Upper lobe of left lung (tissue), 6 donors: ENCODE measurements around the gene TMEM178B. TPM values are rescaled to one million over a fixed set of nuclear protein-coding genes. Genes with fewer than 3 reads are reported as not detected.

ENCODE experiments used
- ATAC-seq, 2 donors: fragments of 200-7000 bp; cut with Tn5 transposase; one replicate each; pipeline ENCODE4 v1.9.1; 2022; ENCODE audit warnings: mild to moderate bottlenecking in 2 of 2, moderate library complexity in 2 of 2; ENCODE audit not compliant: low FRiP score in 2 of 2
- DNase-seq, 2 donors: peaks; one replicate each; pipeline ENCODE4 v3.0.0-alpha.2; 2019 to 2020
- H3K27ac ChIP-seq, 4 donors: fragments of 200-600 bp; sonication (generic); one replicate each; pipeline ENCODE4 v1.5.1; 2016 to 2019
- H3K27me3 ChIP-seq, 4 donors: fragments of 200-600 bp; sonication (generic); one replicate each; pipeline ENCODE4 v1.5.1; 2017 to 2019
- H3K36me3 ChIP-seq, 4 donors: fragments of 200-600 bp; sonication (generic); one replicate each; pipeline ENCODE4 v1.5.1; 2016 to 2019
- H3K4me1 ChIP-seq, 4 donors: fragments of 200-600 bp; sonication (generic); one replicate each; pipeline ENCODE4 v1.5.1; 2018 to 2019
- H3K4me3 ChIP-seq, 4 donors: fragments of 200-600 bp; sonication (generic); one replicate each; pipeline ENCODE4 v1.5.1; 2017 to 2019; ENCODE audit warnings: mild to moderate bottlenecking in 2 of 4, moderate library complexity in 1 of 4
- H3K9me3 ChIP-seq, 4 donors: fragments of 200-600 bp; sonication (generic); one replicate each; pipeline ENCODE4 v1.5.1; 2018 to 2019
- CTCF ChIP-seq, 6 experiments: fragments of 450-650 bp in 4 of 6; fragments of 200-600 bp in 2 of 6; sonication (generic) in 2 of 6; IDR thresholded peaks; one replicate each; pipeline ENCODE4 v1.5.1; 2016 to 2019; ENCODE audit warnings: antibody characterized with exemption in 6 of 6
- EP300 ChIP-seq, 4 donors: sonication (generic); formaldehyde crosslinking; IDR thresholded peaks; one replicate each; pipeline ENCODE4 v1.5.1; 2017; ENCODE audit warnings: antibody characterized with exemption in 4 of 4, control low read depth in 2 of 4
- POLR2A ChIP-seq, 4 donors: fragments of 450-650 bp; IDR thresholded peaks; one replicate each; pipeline ENCODE4 v1.5.1; 2016 to 2017; ENCODE audit warnings: antibody characterized with exemption in 4 of 4, mild to moderate bottlenecking in 2 of 4
- POLR2AphosphoS5 ChIP-seq, 2 donors: sonication (generic); formaldehyde crosslinking; IDR thresholded peaks; one replicate each; pipeline ENCODE4 v1.5.1; 2017; ENCODE audit warnings: antibody characterized with exemption in 2 of 2
- WGBS, 2 donors: methylation state at CpG; one replicate each; pipeline ENCODE4 v1.1.5; 2017 to 2018; 5-methylcytosine and 5-hydroxymethylcytosine counted together
- total RNA-seq, 6 donors: library from RNA; depleted of rRNA in 4 of 6; stranded (reverse); fragments of >200 nt in 4 of 6; gene quantifications; one replicate each; pipeline versions ENCODE4 v1.1.0 to v1.2.1, GENCODE V29; 2016 to 2021
- donor health status: DM: no; HTN: no; CAD: no; lungs with moderate emphysema.
- donor health status: DM: no; HTN: yes; CAD: no; lungs with severe emphysema.

Gene TMEM178B
- total RNA-seq, 6 donors from 2014 or later: under 0.01 to 1.4 (median 0.32) TPM

GRCh38 chr7:141410353-141411000, 336.6 kb downstream of the TMEM178B start:
- TF ChIP-seq CTCF (IDR thresholded peaks at IDR 0.05) (no peak), POLR2AphosphoS5 (IDR thresholded peaks at IDR 0.05) (no peak), POLR2A (IDR thresholded peaks at IDR 0.05) (no peak), EP300 (IDR thresholded peaks at IDR 0.05) (no peak)

GRCh38 chr7:141411133-141411532, 337.3 kb downstream of the TMEM178B start:
- ATAC-seq (no peak), DNase-seq (no peak)
- 86 to 91% methylated on average over 4 of the region's 4 CpGs for WGBS, 2 donors
- Histone ChIP-seq H3K9me3 (no peaks in the 10 kb centered on the region), H3K4me1 (no peaks in the 10 kb centered on the region), H3K27me3 (no peaks in the 10 kb centered on the region), H3K4me3 (no peak overlapping the region), H3K36me3 (no peaks in the 10 kb centered on the region), H3K27ac (no peak overlapping the region)
- TF ChIP-seq CTCF (IDR thresholded peaks at IDR 0.05) (no peak), POLR2A (IDR thresholded peaks at IDR 0.05) (no peak), EP300 (IDR thresholded peaks at IDR 0.05) (no peak), POLR2AphosphoS5 (IDR thresholded peaks at IDR 0.05) (no peak)

More at GRCh38 chr7:141410353-141411000, 336.6 kb downstream of the TMEM178B start:
- Histone ChIP-seq H3K9me3 (no peaks in the 10 kb centered on the region), H3K27me3 (no peaks in the 10 kb centered on the region), H3K36me3 (no peaks in the 10 kb centered on the region), H3K4me1 (no peaks in the 10 kb centered on the region), H3K27ac (no peak overlapping the region), H3K4me3 (no peak overlapping the region)
- 86 to 88% methylated on average over 7 of the region's 7 CpGs for WGBS, 2 donors
- DNase-seq (no peak), ATAC-seq (no peak)

DNA sequence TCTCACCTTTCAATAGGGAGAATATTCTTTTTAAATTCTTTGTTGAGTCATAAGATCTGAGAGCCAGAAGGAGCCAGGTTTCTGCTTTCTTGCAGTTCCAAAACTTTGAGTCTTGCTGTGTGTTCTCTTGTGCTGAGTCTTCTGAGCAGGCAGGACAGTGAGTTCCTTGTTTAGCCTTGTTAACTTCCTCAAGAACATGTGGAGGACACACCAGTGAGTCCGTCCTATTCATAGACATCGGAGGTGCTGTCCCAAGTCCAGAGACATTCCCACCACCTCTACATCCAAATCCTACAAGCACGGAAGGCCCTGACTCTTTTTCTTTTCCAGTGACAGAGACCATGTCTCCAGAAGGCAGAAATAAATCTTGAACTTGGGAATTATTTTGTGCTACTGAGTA, 342.1 kb downstream of the TMEM178B start:
- Histone ChIP-seq H3K9me3 (no peaks in the 10 kb centered on the region), H3K27me3 (no peaks in the 10 kb centered on the region), H3K36me3 (no peaks in the 10 kb centered on the region), H3K27ac (no peak overlapping the region), H3K4me1 (no peaks in the 10 kb centered on the region), H3K4me3 (no peak overlapping the region)
- WGBS, 2 donors: 71 to 72% methylated on average over 3 of the region's 3 CpGs
- TF ChIP-seq POLR2AphosphoS5 (IDR thresholded peaks at IDR 0.05) (no peak), EP300 (IDR thresholded peaks at IDR 0.05) (no peak), CTCF (IDR thresholded peaks at IDR 0.05) (no peak), POLR2A (IDR thresholded peaks at IDR 0.05) (no peak)
- ATAC-seq (no peak), DNase-seq (no peak)

DNA sequence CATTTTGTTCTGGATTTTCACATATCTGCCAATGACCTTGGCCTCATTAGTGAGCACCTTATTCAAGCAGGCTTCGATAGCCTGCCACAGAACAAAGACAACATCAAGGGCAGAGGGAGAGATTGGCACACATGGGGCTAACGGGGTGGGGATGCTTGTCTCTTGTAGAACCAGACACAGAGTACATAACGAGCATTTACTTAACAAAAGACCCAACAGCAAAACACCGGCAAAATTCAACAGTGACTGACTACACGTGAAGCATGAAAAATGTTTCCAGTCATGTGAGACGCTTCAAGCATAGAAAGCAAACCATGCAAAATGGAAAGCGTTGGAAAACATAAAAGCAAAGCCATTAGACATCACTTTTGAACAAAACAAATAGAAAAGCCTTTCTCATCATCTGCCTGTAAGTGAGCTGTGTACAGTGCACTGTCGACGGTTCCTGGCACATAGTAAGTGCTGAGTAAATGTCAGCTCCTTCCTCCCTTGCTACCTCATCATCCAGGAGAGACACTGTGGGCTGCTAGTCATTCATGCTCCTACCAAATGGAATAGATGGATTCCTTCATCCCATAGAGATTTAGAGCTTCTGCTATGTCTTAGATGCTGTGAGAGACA, 342.9 kb downstream of the TMEM178B start:
- no peak for DNase-seq
- 70 to 77% methylated on average over 9 of the region's 9 CpGs for WGBS, 2 donors
- Histone ChIP-seq H3K27me3 (no peaks in the 10 kb centered on the region), H3K4me1 (no peaks in the 10 kb centered on the region), H3K36me3 (no peaks in the 10 kb centered on the region), H3K4me3 (no peak overlapping the region), H3K27ac (no peak overlapping the region), H3K9me3 (no peaks in the 10 kb centered on the region)
- TF ChIP-seq POLR2AphosphoS5 (IDR thresholded peaks at IDR 0.05) (no peak), POLR2A (IDR thresholded peaks at IDR 0.05) (no peak), CTCF (IDR thresholded peaks at IDR 0.05) (no peak)
- ATAC-seq: no peak

- Histone ChIP-seq H3K27ac (no peak overlapping the region), H3K27me3 (no peaks in the 10 kb centered on the region), H3K36me3 (no peaks in the 10 kb centered on the region), H3K4me1 (no peaks in the 10 kb centered on the region), H3K4me3 (no peak overlapping the region), H3K9me3 (no peaks in the 10 kb centered on the region)
- TF ChIP-seq CTCF (IDR thresholded peaks at IDR 0.05): no peak
- TF ChIP-seq EP300 (IDR thresholded peaks at IDR 0.05): no peak
- TF ChIP-seq POLR2AphosphoS5 (IDR thresholded peaks at IDR 0.05): no peak
- TF ChIP-seq POLR2A (IDR thresholded peaks at IDR 0.05): no peak
- ATAC-seq: no peak
- DNase-seq: no peak
- WGBS, 2 donors: 94 to 95% methylated on average over 4 of the region's 4 CpGs
Observed at GRCh38 chr7:141417506-141417905, 343.6 kb downstream of the TMEM178B start.
